Tibial nerve (tissue), 4 donors: ENCODE measurements around the gene NTM. TPM values are rescaled to one million over a fixed set of nuclear protein-coding genes. Genes with fewer than 3 reads are reported as not detected.

Experiments used
- DNase-seq, 2 donors: peaks; one replicate each; pipeline ENCODE4 v3.0.0-alpha.2; 2019; ENCODE audit warnings: low spot score in 2 of 2
- H3K27ac ChIP-seq, 4 donors: fragments of 200-600 bp; sonication (generic) in 3 of 4; one replicate each; pipeline ENCODE4 v1.5.1; 2017 to 2019; ENCODE audit warnings: mild to moderate bottlenecking in 1 of 4
- H3K27me3 ChIP-seq, 2 donors: fragments of 200-600 bp; sonication (generic) in 1 of 2; one replicate each; pipeline versions ENCODE4 v1.5.1 to v1.6.0; 2017 to 2019
- H3K36me3 ChIP-seq, 3 donors: fragments of 200-600 bp; sonication (generic); one replicate each; pipeline ENCODE4 v1.5.1; 2018 to 2019
- H3K4me1 ChIP-seq, 4 donors: fragments of 200-600 bp; sonication (generic) in 3 of 4; one replicate each; pipeline ENCODE4 v1.5.1; 2017 to 2019
- H3K4me3 ChIP-seq, 4 donors: fragments of 200-600 bp; sonication (generic) in 3 of 4; one replicate each; pipeline ENCODE4 v1.5.1; 2017 to 2019; ENCODE audit warnings: mild to moderate bottlenecking in 1 of 4, moderate library complexity in 1 of 4
- H3K9me3 ChIP-seq, 4 donors: fragments of 200-600 bp; sonication (generic) in 3 of 4; one replicate each; pipeline ENCODE4 v1.5.1; 2017 to 2019
- EP300 ChIP-seq, 2 donors: sonication (generic); formaldehyde crosslinking; IDR thresholded peaks; one replicate each; pipeline ENCODE4 v1.6.1; 2017; ENCODE audit warnings: antibody characterized with exemption in 2 of 2, mild to moderate bottlenecking in 1 of 2
- POLR2A ChIP-seq, 2 donors: fragments of 450-650 bp; IDR thresholded peaks; one replicate each; pipeline ENCODE4 v1.6.1; 2017; ENCODE audit warnings: antibody characterized with exemption in 2 of 2, mild to moderate bottlenecking in 2 of 2, moderate library complexity in 2 of 2
- WGBS, 2 donors: methylation state at CpG; one replicate each; pipeline ENCODE4 v1.1.5; 2018; 5-methylcytosine and 5-hydroxymethylcytosine counted together
- total RNA-seq, 4 donors: library from RNA; depleted of rRNA; stranded (reverse); fragments of >200 nt; gene quantifications; one replicate each; pipeline ENCODE4 v1.1.0, GENCODE V29; 2016
- TF ChIP-seq, protein P1 (sequence below), 5 experiments: fragments of 200-600 bp in 3 of 5; fragments of 450-650 bp in 2 of 5; sonication (generic) in 3 of 5; IDR thresholded peaks; one replicate each; pipeline ENCODE4 v1.5.1; 2016 to 2019; ENCODE audit warnings: antibody characterized with exemption in 5 of 5, mild to moderate bottlenecking in 3 of 5, moderate library complexity in 2 of 5

The NTM gene
- total RNA-seq, 4 donors from 2014 or later = 3.7 to 11.4 (median 10.8) TPM

DNA sequence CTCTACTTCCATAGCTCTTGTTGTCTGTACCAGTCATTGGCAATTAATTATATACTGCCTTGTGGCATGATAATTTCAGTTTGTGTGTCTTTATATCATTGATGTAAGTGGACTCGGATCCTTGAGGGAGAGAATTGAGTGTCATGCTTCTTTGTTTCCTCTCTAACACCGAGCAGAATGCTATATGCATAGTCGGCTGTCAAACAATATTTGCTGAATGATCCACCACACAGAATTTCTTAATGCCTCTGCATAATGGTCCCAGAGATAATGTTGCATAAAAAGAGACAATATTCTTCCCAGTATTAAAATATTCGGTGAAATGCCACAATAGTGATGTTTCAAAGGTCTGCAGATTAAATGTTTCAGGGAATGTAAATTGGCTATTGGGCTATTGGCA lies 664.8 kb downstream of the NTM start:
- Histone ChIP-seq H3K4me3 (no peak overlapping the region), H3K27me3 (no peaks in the 10 kb centered on the region), H3K27ac (no peak overlapping the region), H3K4me1 (no peaks in the 10 kb centered on the region), H3K36me3 (no peaks in the 10 kb centered on the region), H3K9me3 (no peaks in the 10 kb centered on the region)
- WGBS, 2 donors = 72 to 80% methylated on average over 4 of the region's 4 CpGs
- DNase-seq = no peak
- no peak for TF ChIP-seq EP300 (IDR thresholded peaks at IDR 0.05)
- TF ChIP-seq, protein P1, sequence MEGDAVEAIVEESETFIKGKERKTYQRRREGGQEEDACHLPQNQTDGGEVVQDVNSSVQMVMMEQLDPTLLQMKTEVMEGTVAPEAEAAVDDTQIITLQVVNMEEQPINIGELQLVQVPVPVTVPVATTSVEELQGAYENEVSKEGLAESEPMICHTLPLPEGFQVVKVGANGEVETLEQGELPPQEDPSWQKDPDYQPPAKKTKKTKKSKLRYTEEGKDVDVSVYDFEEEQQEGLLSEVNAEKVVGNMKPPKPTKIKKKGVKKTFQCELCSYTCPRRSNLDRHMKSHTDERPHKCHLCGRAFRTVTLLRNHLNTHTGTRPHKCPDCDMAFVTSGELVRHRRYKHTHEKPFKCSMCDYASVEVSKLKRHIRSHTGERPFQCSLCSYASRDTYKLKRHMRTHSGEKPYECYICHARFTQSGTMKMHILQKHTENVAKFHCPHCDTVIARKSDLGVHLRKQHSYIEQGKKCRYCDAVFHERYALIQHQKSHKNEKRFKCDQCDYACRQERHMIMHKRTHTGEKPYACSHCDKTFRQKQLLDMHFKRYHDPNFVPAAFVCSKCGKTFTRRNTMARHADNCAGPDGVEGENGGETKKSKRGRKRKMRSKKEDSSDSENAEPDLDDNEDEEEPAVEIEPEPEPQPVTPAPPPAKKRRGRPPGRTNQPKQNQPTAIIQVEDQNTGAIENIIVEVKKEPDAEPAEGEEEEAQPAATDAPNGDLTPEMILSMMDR (IDR thresholded peaks at IDR 0.05) = no peak
- no peak for TF ChIP-seq POLR2A (IDR thresholded peaks at IDR 0.05)

DNA sequence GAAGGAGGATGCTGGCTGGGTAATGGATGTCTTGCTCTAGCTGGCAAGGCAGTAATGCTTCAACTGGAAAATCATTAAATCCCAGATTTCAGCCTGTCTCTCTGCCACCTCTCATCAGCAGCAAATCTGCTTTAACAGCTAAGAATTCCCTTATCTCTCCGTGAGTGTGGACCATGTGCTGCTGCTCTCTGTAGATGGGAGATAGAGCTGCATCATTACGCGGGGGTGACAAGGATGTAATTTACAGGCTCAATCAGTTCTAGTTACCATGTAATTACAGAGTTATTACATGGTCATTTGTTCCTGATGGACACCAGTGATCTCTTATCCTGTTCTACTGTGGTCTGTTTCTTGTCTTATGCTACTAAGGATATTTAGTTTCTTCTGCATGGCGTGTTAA lies 665.4 kb downstream of the NTM start:
- no peak for DNase-seq
- 77 to 78% methylated on average over 4 of the region's 4 CpGs for WGBS, 2 donors
- Histone ChIP-seq H3K4me1 (no peaks in the 10 kb centered on the region), H3K27me3 (no peaks in the 10 kb centered on the region), H3K36me3 (no peaks in the 10 kb centered on the region), H3K9me3 (no peaks in the 10 kb centered on the region), H3K4me3 (no peak overlapping the region), H3K27ac (no peak overlapping the region)
- TF ChIP-seq, protein P1 (IDR thresholded peaks at IDR 0.05) = no peak
- TF ChIP-seq POLR2A (IDR thresholded peaks at IDR 0.05) (no peak), EP300 (IDR thresholded peaks at IDR 0.05) (no peak)

DNA sequence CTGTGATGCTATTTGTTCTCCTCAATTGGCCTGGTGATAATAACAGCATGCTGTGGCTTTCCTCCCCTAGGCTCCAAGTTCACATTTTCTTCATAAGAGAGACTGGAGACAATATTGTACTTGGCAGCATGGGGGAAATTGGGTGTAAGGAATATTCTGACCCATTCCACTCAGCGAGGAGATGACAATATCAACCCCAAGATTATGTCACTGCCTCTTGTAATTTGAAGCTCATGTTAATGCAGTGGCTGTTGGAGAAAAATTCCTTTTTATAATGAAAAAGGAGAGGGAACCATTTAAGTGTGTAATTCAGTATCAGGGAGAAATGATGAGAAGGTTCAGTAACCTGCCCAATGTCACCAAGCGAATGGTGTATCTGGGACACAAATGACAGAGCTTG lies 665.8 kb downstream of the NTM start:
- no peak for DNase-seq
- no peaks in the 10 kb centered on the region for H3K36me3 ChIP-seq
- no peaks in the 10 kb centered on the region for H3K27me3 ChIP-seq
- H3K4me1 ChIP-seq = no peaks in the 10 kb centered on the region
- TF ChIP-seq POLR2A (IDR thresholded peaks at IDR 0.05) (no peak), EP300 (IDR thresholded peaks at IDR 0.05) (no peak)
- TF ChIP-seq, protein P1 (IDR thresholded peaks at IDR 0.05) = no peak
- no peak overlapping the region for H3K27ac ChIP-seq
- no peaks in the 10 kb centered on the region for H3K9me3 ChIP-seq
- WGBS, 2 donors = 85 to 87% methylated on average over 2 of the region's 2 CpGs
- no peak overlapping the region for H3K4me3 ChIP-seq

DNA sequence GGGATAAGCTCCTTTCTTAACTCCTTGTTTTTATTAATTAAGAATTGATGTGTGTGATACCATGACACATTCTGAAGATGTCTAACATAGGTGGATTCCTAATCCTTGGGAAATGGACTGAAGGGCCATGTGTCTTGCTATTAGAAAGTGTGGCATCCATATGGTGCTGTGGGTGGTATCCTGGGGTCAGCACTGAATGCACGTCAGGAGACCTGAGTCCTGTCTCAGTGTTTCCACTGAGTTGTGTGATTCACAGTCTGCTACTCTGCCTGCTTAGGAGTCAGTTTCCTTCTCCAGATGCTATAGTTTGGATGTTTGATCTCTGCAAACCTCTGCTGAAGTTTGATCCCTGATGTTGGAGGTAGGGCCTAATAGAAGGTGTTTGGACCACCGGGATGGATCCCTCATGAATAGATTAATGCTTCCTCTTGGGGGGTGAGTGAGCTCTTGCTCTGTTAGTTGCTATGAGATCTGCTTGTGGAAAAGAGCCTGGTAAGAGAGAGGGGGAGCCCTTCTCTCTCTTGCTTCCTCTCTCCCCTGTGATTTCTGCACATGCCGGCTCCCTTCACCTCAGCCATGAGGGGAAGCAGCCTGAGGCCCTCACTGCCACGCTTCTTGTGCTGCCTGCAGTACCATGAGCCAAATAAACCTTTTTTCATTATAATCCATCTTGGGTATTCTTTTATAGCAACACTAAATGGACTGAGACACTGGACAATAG lies 666.5 kb downstream of the NTM start:
- WGBS, 2 donors = 67 to 77% methylated on average over 4 of the region's 4 CpGs
- H3K27ac ChIP-seq = no peak overlapping the region
- no peak for TF ChIP-seq EP300 (IDR thresholded peaks at IDR 0.05)
- TF ChIP-seq POLR2A (IDR thresholded peaks at IDR 0.05) = no peak
- TF ChIP-seq, protein P1 (IDR thresholded peaks at IDR 0.05) = no peak
- H3K9me3 ChIP-seq = no peaks in the 10 kb centered on the region
- no peaks in the 10 kb centered on the region for H3K4me1 ChIP-seq
- H3K4me3 ChIP-seq = no peak overlapping the region
- DNase-seq = no peak
- H3K36me3 ChIP-seq = no peaks in the 10 kb centered on the region
- no peaks in the 10 kb centered on the region for H3K27me3 ChIP-seq

DNA sequence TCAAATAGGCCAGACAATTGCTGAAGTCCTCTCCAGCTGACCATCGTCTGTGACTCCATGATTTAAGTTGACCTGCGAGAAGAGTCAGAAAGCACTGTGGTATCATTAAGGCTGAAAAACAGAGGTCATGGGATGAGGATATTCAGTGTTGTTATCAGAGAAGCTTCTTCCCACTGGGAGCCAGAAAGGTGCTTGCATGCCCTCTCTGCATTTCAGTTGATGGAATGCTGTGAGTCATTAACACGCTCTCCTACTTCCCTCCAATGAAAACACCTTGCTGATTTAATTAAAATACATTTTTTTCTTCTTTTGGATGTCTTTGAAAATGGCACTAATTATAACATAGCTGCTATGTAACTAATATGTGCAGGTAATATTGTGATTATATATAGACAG lies 667.0 kb downstream of the NTM start:
- H3K27ac ChIP-seq = no peak overlapping the region
- H3K4me3 ChIP-seq = no peak overlapping the region
- H3K9me3 ChIP-seq = no peaks in the 10 kb centered on the region
- 88 to 91% methylated on average over 3 of the region's 3 CpGs for WGBS, 2 donors
- H3K27me3 ChIP-seq = no peaks in the 10 kb centered on the region
- H3K4me1 ChIP-seq = no peaks in the 10 kb centered on the region
- DNase-seq = no peak
- TF ChIP-seq, protein P1 (IDR thresholded peaks at IDR 0.05) = no peak
- no peak for TF ChIP-seq EP300 (IDR thresholded peaks at IDR 0.05)
- no peak for TF ChIP-seq POLR2A (IDR thresholded peaks at IDR 0.05)
- H3K36me3 ChIP-seq = no peaks in the 10 kb centered on the region
